ENCODE results near the gene AKNAD1.
A peak's percentile ranks its signal among the peaks of the same experiment; 100 is the strongest.

Gene AKNAD1

GRCh38 chr1:108881369-108881768 lies 24.5 kb upstream of the AKNAD1 start:
- Mint-ChIP-seq H3K4me1 (peaks cover 18% of the 10 kb centered on the region), H3K9me3 (no peaks in the 10 kb centered on the region), H3K27me3 (ENCODE audit: low read depth, poor library complexity) (peaks cover 3% of the 10 kb centered on the region), H3K4me3 (no peak overlapping the region), H3K27ac (no peak overlapping the region), H3K36me3 (ENCODE audit: low read depth) (no peaks in the 10 kb centered on the region)
- no peak for DNase-seq
- TF ChIP-seq CTCF (IDR thresholded peaks at IDR 0.05): no peak

GRCh38 chr1:108880850-108881249 lies 24.0 kb upstream of the AKNAD1 start:
- TF ChIP-seq CTCF (IDR thresholded peaks at IDR 0.05): no peak
- Mint-ChIP-seq H3K9me3 (no peaks in the 10 kb centered on the region), H3K27me3 (ENCODE audit: low read depth, poor library complexity) (peaks cover 6% of the 10 kb centered on the region), H3K4me3 (no peak overlapping the region), H3K36me3 (ENCODE audit: low read depth) (no peaks in the 10 kb centered on the region), H3K27ac (no peak overlapping the region), H3K4me1 (peaks cover 18% of the 10 kb centered on the region)
- no peak for DNase-seq

GRCh38 chr1:108878678-108879077 lies 21.8 kb upstream of the AKNAD1 start:
- H3K27me3 Mint-ChIP-seq (ENCODE audit: low read depth, poor library complexity): peaks cover 6% of the 10 kb centered on the region
- peaks cover 18% of the 10 kb centered on the region for H3K4me1 Mint-ChIP-seq
- no peaks in the 10 kb centered on the region for H3K9me3 Mint-ChIP-seq
- peak overlapping the region; percentile 64 for H3K4me3 Mint-ChIP-seq
- no peak overlapping the region for H3K27ac Mint-ChIP-seq
- DNase-seq: no peak
- H3K36me3 Mint-ChIP-seq (ENCODE audit: low read depth): no peaks in the 10 kb centered on the region
- no peak for TF ChIP-seq CTCF (IDR thresholded peaks at IDR 0.05)

GRCh38 chr1:108878160-108878469 lies 21.2 kb upstream of the AKNAD1 start:
- Mint-ChIP-seq H3K27me3 (ENCODE audit: low read depth, poor library complexity) (peaks cover 6% of the 10 kb centered on the region), H3K4me3 (peak overlapping the region; percentile 94), H3K27ac (no peak overlapping the region), H3K4me1 (peaks cover 18% of the 10 kb centered on the region), H3K9me3 (no peaks in the 10 kb centered on the region), H3K36me3 (ENCODE audit: low read depth) (no peaks in the 10 kb centered on the region)
- DNase-seq: no peak
- TF ChIP-seq CTCF (IDR thresholded peaks at IDR 0.05): no peak

GRCh38 chr1:108877348-108878159 lies 20.7 kb upstream of the AKNAD1 start:
- DNase-seq: peak; percentile 15
- TF ChIP-seq CTCF (IDR thresholded peaks at IDR 0.05): no peak
- peak overlapping the region; percentile 94 for H3K4me3 Mint-ChIP-seq
- no peaks in the 10 kb centered on the region for H3K36me3 Mint-ChIP-seq (ENCODE audit: low read depth)
- H3K27me3 Mint-ChIP-seq (ENCODE audit: low read depth, poor library complexity): peaks cover 6% of the 10 kb centered on the region
- H3K27ac Mint-ChIP-seq: peak overlapping the region; percentile 78
- peaks cover 18% of the 10 kb centered on the region for H3K4me1 Mint-ChIP-seq
- no peaks in the 10 kb centered on the region for H3K9me3 Mint-ChIP-seq

All from nephron progenitor cell (in vitro differentiated cells).